Measurements from ENCODE around the gene ADPRHL1. TPM values are rescaled to one million over a fixed set of nuclear protein-coding genes. Genes with fewer than 3 reads are reported as not detected.

Gene ADPRHL1
- total RNA-seq, 1 donor from 2014 or later, result 2.8 TPM

DNA sequence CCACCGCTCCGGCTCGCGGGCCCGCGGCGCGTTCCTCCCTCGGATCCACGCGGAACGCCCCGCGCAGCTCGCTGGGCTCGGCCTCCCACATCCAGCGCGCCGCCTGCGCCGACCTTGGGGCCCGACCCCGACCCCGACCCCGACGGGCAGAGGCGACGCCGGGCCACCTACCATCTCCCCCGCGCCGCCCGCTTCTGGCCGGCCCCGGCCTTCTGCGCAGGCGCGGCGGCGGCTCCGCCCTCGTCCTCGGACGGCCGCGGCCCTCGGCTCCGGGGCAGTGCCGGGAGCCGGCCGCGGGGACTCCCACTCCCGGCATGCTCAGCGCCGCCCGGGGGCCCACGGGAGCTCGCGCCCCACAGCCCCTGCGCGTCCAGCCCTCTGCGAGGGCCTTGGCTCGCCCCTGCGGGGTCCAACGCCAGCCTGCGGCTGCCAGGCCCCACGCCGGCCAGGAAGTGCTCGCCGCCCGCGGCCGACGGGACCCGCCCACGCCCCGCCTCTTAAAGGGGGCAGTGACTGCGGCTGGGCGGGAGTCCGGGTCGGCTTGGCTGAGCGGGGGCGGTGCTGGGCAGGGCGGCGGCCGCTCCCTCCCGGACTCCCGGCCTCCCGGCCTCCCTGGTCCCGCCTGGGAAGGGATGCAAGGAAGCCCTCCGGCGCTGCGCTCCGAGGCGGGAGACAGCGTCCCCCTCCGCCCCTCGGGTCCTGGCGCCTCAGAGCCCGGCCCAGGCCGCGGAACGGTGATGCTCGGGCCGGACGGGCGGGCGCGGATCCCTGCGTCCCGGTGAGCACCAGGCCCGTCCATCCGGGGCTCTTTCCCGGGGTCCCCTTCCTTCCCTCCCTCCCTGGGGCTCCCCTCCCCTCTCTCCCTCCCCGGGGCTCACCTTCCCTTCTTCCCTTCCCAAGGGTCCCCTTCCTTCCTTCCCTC, 37.5 kb upstream of the ADPRHL1 start, which contains the start of gene DCUN1D2:
DCUN1D2 (minus strand) TSS at position 216 of the 922 bp plus-strand sequence; CDS start at position 174, 42 bp downstream.
- H3K4me1 Mint-ChIP-seq, result peaks cover 58% of the 10 kb centered on the region
- H3K27ac Mint-ChIP-seq (ENCODE audit: unreplicated experiment), result peak within 1 kb of the TSS; percentile 70
- H3K27me3 Mint-ChIP-seq (ENCODE audit: low read depth), result no peaks in the 10 kb centered on the region
- H3K36me3 Mint-ChIP-seq (ENCODE audit: low read depth), result no peaks in the 10 kb centered on the region
- H3K4me3 Mint-ChIP-seq, result peak within 1 kb of the TSS; percentile 95
- TF ChIP-seq, protein P1, sequence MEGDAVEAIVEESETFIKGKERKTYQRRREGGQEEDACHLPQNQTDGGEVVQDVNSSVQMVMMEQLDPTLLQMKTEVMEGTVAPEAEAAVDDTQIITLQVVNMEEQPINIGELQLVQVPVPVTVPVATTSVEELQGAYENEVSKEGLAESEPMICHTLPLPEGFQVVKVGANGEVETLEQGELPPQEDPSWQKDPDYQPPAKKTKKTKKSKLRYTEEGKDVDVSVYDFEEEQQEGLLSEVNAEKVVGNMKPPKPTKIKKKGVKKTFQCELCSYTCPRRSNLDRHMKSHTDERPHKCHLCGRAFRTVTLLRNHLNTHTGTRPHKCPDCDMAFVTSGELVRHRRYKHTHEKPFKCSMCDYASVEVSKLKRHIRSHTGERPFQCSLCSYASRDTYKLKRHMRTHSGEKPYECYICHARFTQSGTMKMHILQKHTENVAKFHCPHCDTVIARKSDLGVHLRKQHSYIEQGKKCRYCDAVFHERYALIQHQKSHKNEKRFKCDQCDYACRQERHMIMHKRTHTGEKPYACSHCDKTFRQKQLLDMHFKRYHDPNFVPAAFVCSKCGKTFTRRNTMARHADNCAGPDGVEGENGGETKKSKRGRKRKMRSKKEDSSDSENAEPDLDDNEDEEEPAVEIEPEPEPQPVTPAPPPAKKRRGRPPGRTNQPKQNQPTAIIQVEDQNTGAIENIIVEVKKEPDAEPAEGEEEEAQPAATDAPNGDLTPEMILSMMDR (conservative IDR thresholded peaks at IDR 0.05), result no peak
- no peaks in the 10 kb centered on the region for H3K9me3 Mint-ChIP-seq
- DNase-seq (ENCODE audit: low read depth, low spot score), result peak; percentile 79

DNA sequence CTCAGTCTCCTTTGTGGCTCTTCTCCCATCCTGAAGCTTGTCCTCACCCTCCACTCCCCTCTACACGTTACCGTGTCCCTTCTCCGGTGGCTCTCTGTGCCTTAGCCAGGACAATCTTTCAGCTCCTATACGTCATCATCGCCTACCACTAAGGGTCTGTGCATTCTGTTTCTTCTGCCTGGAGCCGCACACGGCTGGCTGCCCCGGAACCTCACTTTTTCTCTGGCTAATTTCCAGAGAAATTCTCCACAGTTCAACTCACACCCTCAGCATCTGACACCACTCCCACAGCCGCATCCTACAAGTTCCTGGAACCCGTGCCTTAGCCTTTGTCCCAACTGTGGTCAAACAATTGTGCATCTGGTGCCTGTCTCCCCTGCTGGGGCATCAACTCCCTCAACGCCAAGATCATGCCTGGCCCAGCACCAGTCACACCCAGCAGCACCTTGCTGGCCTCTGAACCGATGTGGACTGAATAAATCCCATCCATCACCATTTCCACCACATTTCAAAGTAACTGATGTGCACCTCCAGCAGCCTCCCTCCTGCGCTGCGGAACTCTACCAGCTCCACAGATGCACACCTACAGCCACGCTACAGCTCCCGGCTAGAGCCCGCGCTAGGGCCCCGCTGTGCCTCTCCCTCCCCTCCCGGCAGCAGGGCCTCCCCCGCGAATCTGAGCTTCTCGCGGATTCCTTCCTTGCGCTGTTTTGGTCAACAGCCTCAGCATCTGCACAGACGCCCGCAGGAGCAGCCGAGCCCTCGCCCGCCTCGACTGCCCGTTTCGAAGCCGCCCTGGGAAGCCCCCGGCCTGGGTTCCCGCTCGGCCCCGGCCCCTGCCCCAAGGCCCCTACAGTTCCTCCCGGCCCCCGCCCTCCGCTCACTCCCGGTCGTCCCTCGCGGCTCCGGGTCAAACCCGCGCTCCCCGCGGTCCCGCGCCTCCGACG, 36.5 kb upstream of the ADPRHL1 start:
- peak overlapping the region; percentile 95 for H3K4me3 Mint-ChIP-seq
- no peaks in the 10 kb centered on the region for H3K9me3 Mint-ChIP-seq
- no peaks in the 10 kb centered on the region for H3K27me3 Mint-ChIP-seq (ENCODE audit: low read depth)
- peak overlapping the region; percentile 70 for H3K27ac Mint-ChIP-seq (ENCODE audit: unreplicated experiment)
- peaks cover 48% of the 10 kb centered on the region for H3K4me1 Mint-ChIP-seq
- H3K36me3 Mint-ChIP-seq (ENCODE audit: low read depth), result no peaks in the 10 kb centered on the region
- TF ChIP-seq, protein P1 (conservative IDR thresholded peaks at IDR 0.05), result no peak
- peak; percentile 28 for DNase-seq (ENCODE audit: low read depth, low spot score)

DNA sequence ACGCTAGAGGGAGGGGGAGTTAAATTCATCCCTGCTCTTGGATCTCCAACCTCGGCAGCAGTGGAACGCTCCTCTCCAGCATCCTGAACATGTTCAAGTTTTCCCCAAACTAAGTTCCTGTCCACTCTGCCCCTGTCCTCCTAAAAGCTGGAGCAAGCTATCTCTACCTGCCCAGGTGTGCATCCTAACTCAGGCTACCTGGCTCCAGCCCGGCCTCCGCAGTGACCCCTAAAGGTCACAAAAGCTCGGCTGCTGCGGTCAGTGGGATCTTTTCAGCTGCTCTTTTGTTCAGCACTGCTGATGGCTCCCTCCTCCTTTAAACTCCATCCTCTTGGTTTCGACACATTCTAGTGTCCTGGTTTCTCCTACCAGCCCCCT, 35.9 kb upstream of the ADPRHL1 start:
- Mint-ChIP-seq H3K9me3 (no peaks in the 10 kb centered on the region), H3K27ac (ENCODE audit: unreplicated experiment) (peak overlapping the region; percentile 70), H3K4me3 (peak overlapping the region; percentile 95), H3K27me3 (ENCODE audit: low read depth) (no peaks in the 10 kb centered on the region), H3K4me1 (peaks cover 45% of the 10 kb centered on the region), H3K36me3 (ENCODE audit: low read depth) (no peaks in the 10 kb centered on the region)
- DNase-seq (ENCODE audit: low read depth, low spot score), result no peak
- TF ChIP-seq, protein P1 (conservative IDR thresholded peaks at IDR 0.05), result no peak

DNA sequence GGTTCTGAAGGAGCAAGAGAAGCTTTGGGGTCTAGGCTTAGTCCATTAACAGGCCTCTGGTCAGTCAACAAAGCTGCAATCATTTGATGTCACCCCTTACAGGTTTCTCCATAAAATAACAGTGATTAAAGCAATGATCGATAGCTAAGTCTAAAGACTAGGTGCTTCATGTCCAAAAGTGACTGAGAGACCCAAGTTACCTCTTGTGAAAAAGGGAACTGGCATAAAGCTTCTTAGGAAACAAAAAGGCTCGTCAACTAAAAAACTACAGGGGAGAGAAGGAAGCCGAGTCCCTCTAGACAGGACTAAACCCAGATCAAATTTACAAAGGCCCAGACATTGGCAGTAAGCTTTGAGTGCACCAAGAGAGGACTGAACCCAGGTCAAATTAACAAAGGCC, 35.0 kb upstream of the ADPRHL1 start:
- TF ChIP-seq, protein P1 (conservative IDR thresholded peaks at IDR 0.05), result no peak
- no peaks in the 10 kb centered on the region for H3K9me3 Mint-ChIP-seq

DNA sequence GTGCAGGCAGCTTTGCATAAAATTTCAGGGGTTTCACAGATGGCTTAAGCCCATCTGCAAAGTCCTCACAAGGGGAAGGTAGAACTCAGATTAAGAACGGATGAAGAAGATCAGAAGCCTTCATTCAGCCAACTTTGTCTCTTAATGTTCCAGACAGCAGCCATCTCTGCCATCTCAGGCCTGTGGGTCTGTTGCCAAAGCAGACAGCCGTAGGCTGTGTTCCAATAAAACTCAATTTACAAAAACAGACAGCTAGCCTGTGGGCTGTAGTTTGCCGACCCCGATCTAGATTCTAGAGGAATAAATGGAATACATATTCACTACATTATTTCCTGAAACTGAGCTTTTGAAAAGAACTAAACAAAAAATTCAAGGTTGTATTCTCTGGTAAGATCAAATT, 33.4 kb upstream of the ADPRHL1 start:
- H3K27me3 Mint-ChIP-seq (ENCODE audit: low read depth), result no peaks in the 10 kb centered on the region
- no peak overlapping the region for H3K27ac Mint-ChIP-seq (ENCODE audit: unreplicated experiment)
- DNase-seq (ENCODE audit: low read depth, low spot score), result no peak
- no peaks in the 10 kb centered on the region for H3K9me3 Mint-ChIP-seq
- peak overlapping the region; percentile 69 for H3K4me3 Mint-ChIP-seq
- no peaks in the 10 kb centered on the region for H3K36me3 Mint-ChIP-seq (ENCODE audit: low read depth)
- peaks cover 40% of the 10 kb centered on the region for H3K4me1 Mint-ChIP-seq
- TF ChIP-seq, protein P1 (conservative IDR thresholded peaks at IDR 0.05), result no peak

More for the DNA sequence above, 35.0 kb upstream of the ADPRHL1 start:
- Mint-ChIP-seq H3K27me3 (ENCODE audit: low read depth) (no peaks in the 10 kb centered on the region), H3K27ac (ENCODE audit: unreplicated experiment) (no peak overlapping the region), H3K4me1 (peaks cover 44% of the 10 kb centered on the region), H3K4me3 (peak overlapping the region; percentile 95), H3K36me3 (ENCODE audit: low read depth) (no peaks in the 10 kb centered on the region)
- DNase-seq (ENCODE audit: low read depth, low spot score), result no peak

All from neural crest cell (in vitro differentiated cells).